HepG2 (cell line): ENCODE results near the gene NIP7. TPM values are rescaled to one million over a fixed set of nuclear protein-coding genes. Genes with fewer than 3 reads are reported as not detected.

Experiments used
- ATAC-seq: fragments of 200-7000 bp; cut with Tn5 transposase; 3 replicates; pipeline ENCODE4 v1.9.1; 2020; ENCODE audit warnings: mild to moderate bottlenecking, moderate library complexity
- BruUV-seq: library from RNA; stranded (reverse); fragments of 400-500 nt; replicated peaks from 2 replicates; lab custom pipeline; 2021; lab: Mats Ljungman, UMichigan
- CTCF ChIA-PET: fragments of 300-600 bp; formaldehyde crosslinking; extraction: SDS; loops from one replicate; lab custom pipeline; 2021; ENCODE audit warnings: low total read pairs, inconsistent platforms, low intra/inter-chr PET ratio; lab: Yijun Ruan, JAX
- POLR2A ChIA-PET: fragments of 350-600 bp; sonication (Branson Sonifier 250); formaldehyde crosslinking; loops from one replicate; lab custom pipeline; 2020; ENCODE audit warnings: antibody characterized with exemption, inconsistent platforms; lab: Yijun Ruan, JAX
- DNase-seq: peaks from one replicate; pipeline ENCODE4 v3.0.0-alpha.2; 2015; ENCODE audit warnings: low spot score
- FAIRE-seq: peaks from 3 replicates; lab custom pipeline; 2011; peaks lifted over from hg19 to GRCh38; lab: Jason Lieb, UNC
- H2AFZ ChIP-seq: one replicate; pipeline ENCODE4 v1.6.1; 2011; ENCODE audit warnings: low read length, inconsistent platforms
- H3K27ac ChIP-seq: fragments of 300-600 bp; 3 replicates; pipeline ENCODE4 v1.8.0; 2011; ENCODE audit warnings: mixed run types, mild to moderate bottlenecking, mixed read lengths, low read length, inconsistent platforms; ENCODE audit not compliant: insufficient read depth; ENCODE audit errors: extremely low read length
- H3K27me3 ChIP-seq, 2 experiments: fragments of 200-600 bp in 1 of 2; 2 replicates in 1 of 2; 3 replicates in 1 of 2; pipeline versions ENCODE4 v1.6.0 to v1.8.0; 2011; ENCODE audit warnings: low read length in 2 of 2, mild to moderate bottlenecking in 2 of 2, moderate library complexity in 2 of 2, inconsistent platforms in 1 of 2; ENCODE audit not compliant: insufficient read depth in 2 of 2, control insufficient read depth in 1 of 2
- H3K36me3 ChIP-seq, 2 experiments: fragments of 200-600 bp in 1 of 2; replicated peaks in 1 of 2; 2 replicates in 1 of 2; 3 replicates in 1 of 2; pipeline versions ENCODE4 v1.5.1 to v1.8.0; 2011; ENCODE audit warnings: low read length in 2 of 2, inconsistent platforms in 1 of 2; ENCODE audit not compliant: insufficient read depth in 2 of 2, control insufficient read depth in 1 of 2
- H3K4me1 ChIP-seq: 2 replicates; pipeline ENCODE4 v1.5.1; 2012; ENCODE audit warnings: low read length, inconsistent platforms; ENCODE audit not compliant: insufficient read depth
- H3K4me2 ChIP-seq: 2 replicates; pipeline ENCODE4 v1.6.0; 2011; ENCODE audit warnings: low read depth, low read length, inconsistent platforms
- H3K4me3 ChIP-seq, 3 experiments: fragments of 200-600 bp in 1 of 3; sonication (generic), shearing (Covaris generic) in 1 of 3; replicated peaks in 1 of 3; 2 replicates each; pipeline ENCODE4 v1.5.1; 2011 to 2016; ENCODE audit warnings: low read length in 3 of 3, inconsistent platforms in 2 of 3, low read depth in 2 of 3, mild to moderate bottlenecking in 2 of 3, control low read depth in 1 of 3, mixed read lengths in 1 of 3; ENCODE audit not compliant: insufficient read depth in 1 of 3
- H3K79me2 ChIP-seq: one replicate; pipeline ENCODE4 v1.6.1; 2011; ENCODE audit warnings: low read length, inconsistent platforms; ENCODE audit not compliant: insufficient read depth
- H3K9ac ChIP-seq: 2 replicates; pipeline ENCODE4 v1.6.0; 2011; ENCODE audit warnings: mild to moderate bottlenecking, low read depth, low read length, inconsistent platforms; ENCODE audit not compliant: insufficient read depth
- H3K9me3 ChIP-seq: 2 replicates; pipeline ENCODE4 v1.5.1; 2012; ENCODE audit warnings: mild to moderate bottlenecking, low read length
- H4K20me1 ChIP-seq: 2 replicates; pipeline ENCODE4 v1.6.0; 2011; ENCODE audit warnings: inconsistent platforms, mild to moderate bottlenecking, low read length, moderate library complexity; ENCODE audit not compliant: insufficient read depth
- AGO1 ChIP-seq: fragments of 200-400 bp; formaldehyde crosslinking; IDR thresholded peaks from 2 replicates; pipeline ENCODE4 v1.6.1; 2017; ENCODE audit warnings: mild to moderate bottlenecking, low read depth, low read length, moderate library complexity; ENCODE audit not compliant: poor library complexity, severe bottlenecking
- AHR ChIP-seq: IDR thresholded peaks from 2 replicates; pipeline ENCODE4 v1.6.1; 2018; ENCODE audit warnings: missing genetic modification reagents, missing compliant biosample characterization
- FOXP4 ChIP-seq: sonication (generic); formaldehyde crosslinking; IDR thresholded peaks from 2 replicates; pipeline ENCODE4 v1.4.0; 2020; ENCODE audit warnings: missing genetic modification reagents
- MXD4 ChIP-seq: IDR thresholded peaks from 2 replicates; pipeline ENCODE4 v1.6.1; 2016; ENCODE audit warnings: mild to moderate bottlenecking, missing biosample characterization, missing genetic modification reagents
- NONO ChIP-seq, 2 experiments: fragments of 450-650 bp in 1 of 2; sonication (generic) in 1 of 2; formaldehyde crosslinking in 1 of 2; IDR thresholded peaks in 1 of 2; conservative IDR thresholded peaks in 1 of 2; 2 replicates each; pipeline versions ENCODE4 v1.6.1 to v1.8.0; 2017 to 2022; ENCODE audit warnings: mild to moderate bottlenecking in 1 of 2, missing genetic modification reagents in 1 of 2, moderate library complexity in 1 of 2
- NR2C2 ChIP-seq: sonication (generic); formaldehyde crosslinking; IDR thresholded peaks from 2 replicates; pipeline ENCODE4 v1.4.0; 2020; ENCODE audit warnings: missing genetic modification reagents, mild to moderate bottlenecking, moderate library complexity, borderline replicate concordance
- NRL ChIP-seq: sonication (generic); formaldehyde crosslinking; IDR thresholded peaks from 2 replicates; pipeline ENCODE4 v1.5.0; 2020; ENCODE audit warnings: missing genetic modification reagents, mild to moderate bottlenecking, moderate library complexity, borderline replicate concordance
- ZNF598 ChIP-seq: sonication (generic); formaldehyde crosslinking; IDR thresholded peaks from 2 replicates; pipeline ENCODE4 v1.5.1; 2020; ENCODE audit warnings: mild to moderate bottlenecking, missing genetic modification reagents, borderline replicate concordance
- WGBS: methylation state at CpG from one replicate; pipeline ENCODE4 v1.1.6; 2017; ENCODE audit warnings: low lambda C conversion rate; 5-methylcytosine and 5-hydroxymethylcytosine counted together
- in situ Hi-C: cut with HindIII; loops from 2 replicates; pipeline ENCODE4 v1.10.0; 2017; ENCODE audit warnings: low pct_unique_long_range_greater_than_20kb; ENCODE audit not compliant: extremely low pct_ligation_motif_present
- intact Hi-C: fragments of 100-400 bp; cut with micrococcal nuclease; formaldehyde crosslinking; loops from one replicate; pipeline ENCODE4 v1.10.0; 2022; ENCODE audit not compliant: unreplicated experiment
- polyA plus RNA-seq, 8 experiments: library from polyadenylated mRNA; depleted of rRNA in 3 of 8; stranded (reverse) in 7 of 8; unstranded in 1 of 8; fragments of >200 nt; fragmentation: Illumina TruSeq in 4 of 8; extraction: Trizol in 4 of 8; gene quantifications; 2 replicates each; pipeline versions ENCODE4 v1.2.1 to v1.2.3, GENCODE V29; 2011 to 2016; ENCODE audit warnings: low read depth in 4 of 8, missing spikeins in 1 of 8, mixed read lengths in 1 of 8; ENCODE audit not compliant: insufficient read depth in 1 of 8
- total RNA-seq, 5 experiments: library from RNA; depleted of rRNA; stranded (reverse); fragments of >200 nt; fragmentation: Illumina TruSeq; extraction: Trizol; gene quantifications; 2 replicates each; pipeline ENCODE4 v1.2.3, GENCODE V29; 2016; ENCODE audit warnings: low read depth in 1 of 5

Gene NIP7
- total and polyA plus RNA-seq, 2 of the 13 experiments (the other 11 are each of a cell fraction or from before 2014, with no cell fraction given): 15.3 to 114 TPM

GRCh38 chr16:69318911-69319289 lies 20.7 kb upstream of the NIP7 start (continued):
- no peak for TF ChIP-seq AHR (CRISPR knock-in tag)
- TF ChIP-seq NR2C2: no peak

GRCh38 chr16:69319381-69319780 lies 20.2 kb upstream of the NIP7 start:
- peaks cover 13% of the 10 kb centered on the region for H3K4me1 ChIP-seq
- BruUV-seq: no TSS peak
- no peak for DNase-seq

More at GRCh38 chr16:69319381-69319780, 20.2 kb upstream of the NIP7 start:
- WGBS: over 99% methylated on average over 9 of the region's 9 CpGs
- TF ChIP-seq FOXP4 (CRISPR knock-in tag) (no peak), ZNF598 (CRISPR knock-in tag) (no peak), NRL (CRISPR knock-in tag) (no peak), AGO1 (no peak), MXD4 (CRISPR knock-in tag) (no peak), NONO (IDR thresholded peaks at IDR 0.05) (no peak), NONO (CRISPR knock-in tag; conservative IDR thresholded peaks at IDR 0.05) (0 out of 2 replicates have a peak, but pooled peaks have one; percentile 7)
- CTCF ChIA-PET: no interaction called here
- POLR2A ChIA-PET: no interaction called here
- Histone ChIP-seq H3K9ac (no peak overlapping the region), H2AFZ (no peak overlapping the region), H3K36me3 (peaks cover 59 to 88% of the 10 kb centered on the region in 2 experiments), H3K79me2 (peaks cover 11% of the 10 kb centered on the region), H3K4me3 (no peak overlapping the region), H4K20me1 (peaks cover 4% of the 10 kb centered on the region; the same call in 1 of the 2 replicates), H3K9me3 (no peaks in the 10 kb centered on the region), H3K4me2 (no peak overlapping the region), H3K27me3 (no peaks in the 10 kb centered on the region), H3K27ac (no peak overlapping the region)
- no peak for ATAC-seq
- FAIRE-seq: no peak
- intact Hi-C loops (no loop called here), in situ Hi-C loops (no loop called here)
